GM12878 (cell line): ENCODE data around the gene NEAT1. TPM values are rescaled to one million over a fixed set of nuclear protein-coding genes. Genes with fewer than 3 reads are reported as not detected.

ENCODE experiments used
- ATAC-seq: fragments of 200-7000 bp; cut with Tn5 transposase; 3 replicates; pipeline ENCODE4 v1.9.1; 2020; ENCODE audit warnings: mild to moderate bottlenecking, moderate library complexity
- BruUV-seq: library from RNA; stranded (reverse); fragments of 400-500 nt; replicated peaks from 2 replicates; lab custom pipeline; 2021; lab: Mats Ljungman, UMichigan
- CTCF ChIA-PET: fragments of 300-600 bp; sonication (Branson Sonifier 250); formaldehyde crosslinking; extraction: SDS; loops from one replicate; lab custom pipeline; 2021; ENCODE audit warnings: inconsistent platforms; lab: Yijun Ruan, JAX
- POLR2A ChIA-PET: fragments of 350-600 bp; formaldehyde crosslinking; extraction: SDS; loops from one replicate; lab custom pipeline; 2021; ENCODE audit warnings: inconsistent platforms; lab: Charles Lee
- RAD21 ChIA-PET: fragments of 300-600 bp; sonication (Branson Sonifier 250); formaldehyde crosslinking; loops from one replicate; lab custom pipeline; 2023; ENCODE audit warnings: antibody characterized with exemption; ENCODE audit not compliant: unreplicated experiment; lab: Charles Lee
- SMC1A ChIA-PET: fragments of 300-600 bp; sonication (Branson Sonifier 250); formaldehyde crosslinking; loops from one replicate; lab custom pipeline; 2023; ENCODE audit not compliant: unreplicated experiment, uncharacterized antibody; lab: Charles Lee
- DNase-seq: peaks from one replicate; pipeline ENCODE4 v3.0.0-alpha.2; 2011; ENCODE audit warnings: low read depth, low spot score
- FAIRE-seq: peaks from 3 replicates; lab custom pipeline; 2011; peaks lifted over from hg19 to GRCh38; lab: Jason Lieb, UNC
- H2AFZ ChIP-seq: 2 replicates; pipeline ENCODE4 v1.6.0; 2011; ENCODE audit warnings: low read depth, low read length, control low read depth; ENCODE audit not compliant: control insufficient read depth
- H3K27ac ChIP-seq: 2 replicates; pipeline ENCODE4 v1.5.1; 2011; ENCODE audit warnings: control low read depth; ENCODE audit not compliant: control insufficient read depth, insufficient read depth
- H3K27me3 ChIP-seq, 2 experiments: replicated peaks in 1 of 2; 2 replicates each; pipeline versions ENCODE4 v1.6.0 to v1.6.1; 2011; ENCODE audit warnings: low read length in 1 of 2; ENCODE audit not compliant: control insufficient read depth in 2 of 2, insufficient read depth in 2 of 2
- H3K36me3 ChIP-seq, 2 experiments: 2 replicates each; pipeline ENCODE4 v1.5.1; 2011; ENCODE audit warnings: low read length in 1 of 2; ENCODE audit not compliant: control insufficient read depth in 2 of 2, insufficient read depth in 2 of 2
- H3K4me1 ChIP-seq: 2 replicates; pipeline ENCODE4 v1.6.1; 2011; ENCODE audit warnings: mild to moderate bottlenecking, low read length, moderate library complexity, mixed read lengths; ENCODE audit not compliant: control insufficient read depth, insufficient read depth
- H3K4me2 ChIP-seq: 2 replicates; pipeline ENCODE4 v1.6.0; 2011; ENCODE audit warnings: control low read depth; ENCODE audit not compliant: control insufficient read depth, insufficient read depth
- H3K4me3 ChIP-seq: fragments of 200-600 bp; sonication (generic); 2 replicates; pipeline ENCODE4 v1.5.1; 2016
- H3K79me2 ChIP-seq: 2 replicates; pipeline ENCODE4 v1.6.0; 2011; ENCODE audit warnings: low read length; ENCODE audit not compliant: control insufficient read depth, insufficient read depth
- H3K9ac ChIP-seq: 2 replicates; pipeline ENCODE4 v1.8.0; 2011; ENCODE audit warnings: low read length, control low read depth, mixed read lengths; ENCODE audit not compliant: control insufficient read depth, insufficient read depth
- H3K9me3 ChIP-seq: replicated peaks from 3 replicates; pipeline ENCODE4 v1.5.1; 2011; ENCODE audit warnings: mild to moderate bottlenecking, low read length; ENCODE audit not compliant: control insufficient read depth, insufficient read depth
- H4K20me1 ChIP-seq: 2 replicates; pipeline ENCODE4 v1.6.0; 2011; ENCODE audit not compliant: control insufficient read depth, insufficient read depth
- BHLHE40 ChIP-seq, 2 experiments: fragments of 450-650 bp in 1 of 2; IDR thresholded peaks; 2 replicates each; pipeline ENCODE4 v1.6.1; 2011 to 2017; ENCODE audit warnings: low read depth in 2 of 2, borderline replicate concordance in 1 of 2, improper control_type of control experiment in 1 of 2, low read length in 1 of 2, mild to moderate bottlenecking in 1 of 2
- BRCA1 ChIP-seq: IDR thresholded peaks from 2 replicates; pipeline ENCODE4 v1.6.1; 2011; ENCODE audit warnings: low read depth, low read length, improper control_type of control experiment
- MEF2A ChIP-seq: IDR thresholded peaks from 2 replicates; pipeline ENCODE4 v1.6.1; 2011; ENCODE audit warnings: low read depth, mild to moderate bottlenecking, low read length, moderate library complexity; ENCODE audit not compliant: insufficient read depth
- MXI1 ChIP-seq: fragments of 150-350 bp; IDR thresholded peaks from 2 replicates; pipeline ENCODE4 v1.6.1; 2011; ENCODE audit warnings: low read depth, mild to moderate bottlenecking, inconsistent platforms, low read length, improper control_type of control experiment
- NFXL1 ChIP-seq: fragments of 450-650 bp; IDR thresholded peaks from 2 replicates; pipeline ENCODE4 v1.6.1; 2017; ENCODE audit warnings: antibody characterized with exemption, mild to moderate bottlenecking, borderline replicate concordance
- NFYA ChIP-seq: IDR thresholded peaks from 2 replicates; pipeline ENCODE4 v1.6.1; 2011; ENCODE audit warnings: low read depth, mild to moderate bottlenecking, low read length, improper control_type of control experiment, borderline replicate concordance
- PRDM15 ChIP-seq: fragments of 450-650 bp; formaldehyde crosslinking; IDR thresholded peaks from 2 replicates; pipeline ENCODE4 v1.4.0; 2020; ENCODE audit warnings: mild to moderate bottlenecking, moderate library complexity
- REST ChIP-seq: IDR thresholded peaks from 2 replicates; pipeline ENCODE4 v1.6.1; 2012; ENCODE audit warnings: mild to moderate bottlenecking, low read depth, low read length
- SPI1 ChIP-seq: IDR thresholded peaks from 2 replicates; pipeline ENCODE4 v1.6.1; 2011; ENCODE audit warnings: low read depth, mild to moderate bottlenecking, low read length, moderate library complexity, borderline replicate concordance; ENCODE audit not compliant: insufficient read depth
- SUZ12 ChIP-seq: fragments of 200-600 bp; sonication (generic); IDR thresholded peaks from one replicate; pipeline ENCODE4 v1.6.1; 2018; ENCODE audit warnings: antibody characterized with exemption, mild to moderate bottlenecking; ENCODE audit not compliant: unreplicated experiment
- TARDBP ChIP-seq: IDR thresholded peaks from 2 replicates; pipeline ENCODE4 v1.6.1; 2016; ENCODE audit warnings: borderline replicate concordance
- YY1 ChIP-seq: IDR thresholded peaks from 2 replicates; pipeline ENCODE4 v1.6.1; 2011; ENCODE audit warnings: low read depth, mild to moderate bottlenecking, low read length
- ZNF622 ChIP-seq: fragments of 450-650 bp; IDR thresholded peaks from 2 replicates; pipeline ENCODE4 v1.6.1; 2017; ENCODE audit warnings: mild to moderate bottlenecking, inconsistent platforms
- ZSCAN29 ChIP-seq: fragments of 450-650 bp; IDR thresholded peaks from 2 replicates; pipeline ENCODE4 v1.6.1; 2017; ENCODE audit warnings: mild to moderate bottlenecking, moderate library complexity
- WGBS: methylation state at CpG from one replicate; pipeline ENCODE4 v1.1.6; 2016; ENCODE audit warnings: low lambda C conversion rate; ENCODE audit not compliant: insufficient replicate concordance, insufficient coverage; ENCODE audit errors: missing lambda C conversion rate; 5-methylcytosine and 5-hydroxymethylcytosine counted together
- in situ Hi-C: fragments of 300-500 bp; cut with MboI; formaldehyde crosslinking; loops from 9 replicates; pipeline ENCODE4 v1.14.3; 2018; ENCODE audit warnings: mixed read lengths
- intact Hi-C: fragments of 100-400 bp; cut with micrococcal nuclease; formaldehyde crosslinking; loops from one replicate; pipeline ENCODE4 v1.14.2; 2022; ENCODE audit not compliant: unreplicated experiment
- polyA plus RNA-seq, 11 experiments: library from polyadenylated mRNA; depleted of rRNA in 4 of 11; unstranded in 6 of 11; stranded (reverse) in 5 of 11; fragments of >200 nt; fragmentation: Nextera tagmentation in 4 of 11; fragmentation: Illumina TruSeq in 1 of 11; extraction: Ambion mirVana in 4 of 11; extraction: Trizol in 1 of 11; gene quantifications; 1 replicate in 1 of 11; 2 replicates in 10 of 11; pipeline versions ENCODE4 v1.2.1 to v1.2.3, GENCODE V29; 2011 to 2016; ENCODE audit warnings: inconsistent platforms in 2 of 11, missing spikeins in 2 of 11, low read depth in 1 of 11
- total RNA-seq, 4 experiments: library from RNA; depleted of rRNA in 3 of 4; stranded (reverse); fragments of >200 nt in 3 of 4; fragmentation: Illumina TruSeq in 1 of 4; extraction: Trizol in 1 of 4; gene quantifications; 2 replicates each; pipeline versions ENCODE4 v1.2.1 to v1.2.3, GENCODE V29; 2013 to 2021

The NEAT1 gene
- total and polyA plus RNA-seq, 10 of the 15 experiments (the other 5 are each of a cell fraction or from before 2014, with no cell fraction given), result 13.6 to 328 (median 69.4) TPM

- TF ChIP-seq REST, result no peak
Measured at GRCh38 chr11:65473278-65473860, 50.8 kb downstream of the NEAT1 start (continued).

GRCh38 chr11:65474864-65475263 lies 52.3 kb downstream of the NEAT1 start:
- no peaks in the 10 kb centered on the region for H3K36me3 ChIP-seq
- DNase-seq (no peak), FAIRE-seq (no peak), ATAC-seq (no peak)
- no peak overlapping the region for H2AFZ ChIP-seq
- no peak overlapping the region for H3K27ac ChIP-seq
- ChIA-PET CTCF (interaction anchor here (2.5 to 14.2 kb wide), 2 partner anchors 24 to 58 kb away, joined by 16 to 728 read pairs; partner anchors contain the start of gene MALAT1), POLR2A (interaction anchor here (0.9 to 8.0 kb wide), 7 partner anchors 9 to 86 kb away, joined by 3 to 429 read pairs (median 5); partner anchors contain the start of genes MALAT1 and NEAT1), RAD21 (interaction anchor here (6.1 to 6.4 kb wide), 2 partner anchors 22 to 33 kb away, joined by 103 to 208 read pairs; partner anchors contain the start of gene MALAT1), SMC1A (interaction anchor here (1.2 to 13.3 kb wide), 3 partner anchors 13 to 58 kb away, joined by 3 to 481 read pairs (median 27); partner anchors contain the start of gene MALAT1)
- no TSS peak for BruUV-seq
- no peak overlapping the region for H3K4me3 ChIP-seq
- peaks cover 37% of the 10 kb centered on the region for H3K4me1 ChIP-seq
- H3K27me3 ChIP-seq, result no peaks in the 10 kb centered on the region
- 97% methylated on average over 3 of the region's 3 CpGs for WGBS
- peaks cover 44% of the 10 kb centered on the region for H3K79me2 ChIP-seq
- H3K9me3 ChIP-seq, result no peaks in the 10 kb centered on the region
- in situ Hi-C loops (no loop called here), intact Hi-C loops (no loop called here)
- H3K9ac ChIP-seq, result no peak overlapping the region
- H3K4me2 ChIP-seq, result no peak overlapping the region
- no peaks in the 10 kb centered on the region for H4K20me1 ChIP-seq
- TF ChIP-seq TARDBP, result no peak
- no peak for TF ChIP-seq BHLHE40 (IDR thresholded peaks at IDR 0.05; ENCODE audit: borderline replicate concordance in 1 of 2, low read depth in 2 of 2, low read length in 1 of 2)
- no peak for TF ChIP-seq ZNF622
- TF ChIP-seq ZSCAN29, result no peak
- TF ChIP-seq NFYA, result no peak
- TF ChIP-seq MXI1, result no peak
- TF ChIP-seq NFXL1, result no peak
- TF ChIP-seq PRDM15 (CRISPR knock-in tag), result no peak
- TF ChIP-seq YY1, result no peak
- no peak for TF ChIP-seq SPI1
- TF ChIP-seq BRCA1, result no peak
- TF ChIP-seq MEF2A, result no peak
- TF ChIP-seq SUZ12, result no peak
